Right lobe of liver (tissue), 4 donors: Measurements from ENCODE around the gene SLC1A3.

Experiments used
- CTCF ChIP-seq, 4 donors: fragments of 200-600 bp in 3 of 4; fragments of 450-650 bp in 1 of 4; IDR thresholded peaks; one replicate each; pipeline versions ENCODE4 v1.5.1 to v1.8.0; 2016 to 2022; ENCODE audit warnings: antibody characterized with exemption in 4 of 4, mild to moderate bottlenecking in 2 of 4
- POLR2A ChIP-seq: fragments of 450-650 bp; IDR thresholded peaks from one replicate; pipeline ENCODE4 v1.6.1; 2017; ENCODE audit warnings: antibody characterized with exemption, mild to moderate bottlenecking
- donor health status: DM: no; HTN: no; CAD: no.
- donor health status: DM: no; HTN: no; CAD: no.
- donor health status: DM: no; HTN: yes; CAD: no.

GRCh38 chr5:36643162-36643561, 36.8 kb downstream of the SLC1A3 start:
- TF ChIP-seq CTCF (IDR thresholded peaks at IDR 0.05), result no peak
- TF ChIP-seq POLR2A, result no peak
